Measurements from ENCODE around the gene CHODL.

Gene CHODL

GRCh38 chr21:18294100-18294499, 49.5 kb downstream of the CHODL start:
- no peak for DNase-seq

GRCh38 chr21:18298228-18298627, 53.6 kb downstream of the CHODL start:
- DNase-seq = no peak

Measured in inflammatory macrophage treated with lipopolysaccharide for 4 hours (primary cell).